ENCODE data around the gene AIG1.
A peak's percentile ranks its signal among the peaks of the same experiment; 100 is the strongest.
"Not testable (repeated sequence)": the region's sequence is repeated elsewhere in the genome, so short reads cannot be mapped to it uniquely, and the experiment has no call there.

The AIG1 gene

DNA sequence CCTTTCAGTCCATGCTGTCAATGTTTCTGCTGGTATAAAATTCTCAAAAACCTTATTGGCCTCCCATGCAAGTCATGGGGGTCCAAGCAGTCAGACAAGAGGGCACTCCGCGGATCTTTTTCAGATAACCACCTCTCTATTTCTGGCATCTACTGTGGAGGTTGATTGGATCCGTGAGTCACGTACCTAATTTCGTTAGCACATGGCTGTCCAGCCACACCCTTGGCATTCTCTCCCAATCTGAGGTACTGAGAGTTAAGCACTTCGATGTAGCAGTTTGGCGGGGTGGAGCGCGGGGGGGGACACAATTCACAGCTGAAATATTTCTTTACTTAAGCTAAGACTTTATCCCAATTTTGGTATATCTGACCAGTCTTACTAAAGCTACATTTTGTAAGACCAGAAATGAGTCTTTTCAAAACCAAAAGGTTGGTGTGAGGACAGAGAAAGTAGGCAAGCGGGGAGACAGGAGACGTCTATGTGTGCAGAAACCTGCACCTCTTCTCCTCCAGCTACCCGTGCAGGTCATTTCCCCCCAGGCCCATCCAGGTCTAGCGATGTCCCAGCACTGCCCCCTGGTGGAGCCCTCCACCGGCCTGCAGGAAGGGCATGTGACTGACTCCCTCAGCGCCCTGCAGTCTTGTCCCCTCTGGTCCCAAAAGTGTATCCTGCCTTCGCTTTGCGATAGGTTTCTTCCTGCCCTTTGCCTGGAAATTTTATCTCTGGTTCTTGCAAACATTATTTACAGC is 276.7 kb downstream of the AIG1 start:
- peak; percentile 33 to 34 for DNase-seq

DNA sequence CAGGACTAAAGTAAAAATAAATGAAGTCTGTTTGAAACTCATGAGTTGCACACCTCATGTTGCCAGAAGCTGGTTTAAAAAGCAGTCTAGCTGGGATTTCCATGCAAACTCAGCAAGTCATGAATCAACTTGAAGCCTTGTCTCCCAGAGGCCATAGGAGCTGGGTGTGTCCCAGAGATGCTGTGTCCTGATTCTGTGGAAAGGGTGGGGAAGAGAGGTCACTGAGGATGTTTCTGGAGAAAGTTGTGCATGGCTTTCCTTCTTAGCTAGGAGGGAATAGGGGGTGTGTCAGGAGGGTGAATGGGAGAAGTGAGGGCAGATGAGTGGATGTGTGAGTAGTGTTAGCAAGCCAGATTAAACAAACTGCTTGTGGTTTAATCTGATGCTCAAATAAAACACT is 278.5 kb downstream of the AIG1 start:
- DNase-seq: no peak

DNA sequence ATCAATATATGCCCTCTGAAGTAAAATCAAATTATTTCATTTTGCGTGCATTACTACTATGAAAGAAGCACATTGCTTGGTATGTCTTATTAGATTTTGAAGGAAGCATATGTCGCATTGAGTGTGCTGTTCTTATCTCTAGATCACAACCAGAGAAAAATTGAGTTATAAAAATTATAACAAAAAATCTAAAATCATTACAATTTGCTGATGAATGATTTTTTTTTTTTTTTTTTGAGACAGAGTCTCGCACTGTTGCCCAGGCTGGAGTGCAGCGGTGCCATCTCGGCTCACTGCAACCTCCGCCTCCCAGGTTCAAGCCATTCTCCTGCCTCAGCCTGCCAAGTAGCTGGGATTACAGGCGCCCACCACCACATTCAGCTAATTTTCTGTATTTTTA is 284.8 kb downstream of the AIG1 start:
- not testable (repeated sequence) for DNase-seq

DNA sequence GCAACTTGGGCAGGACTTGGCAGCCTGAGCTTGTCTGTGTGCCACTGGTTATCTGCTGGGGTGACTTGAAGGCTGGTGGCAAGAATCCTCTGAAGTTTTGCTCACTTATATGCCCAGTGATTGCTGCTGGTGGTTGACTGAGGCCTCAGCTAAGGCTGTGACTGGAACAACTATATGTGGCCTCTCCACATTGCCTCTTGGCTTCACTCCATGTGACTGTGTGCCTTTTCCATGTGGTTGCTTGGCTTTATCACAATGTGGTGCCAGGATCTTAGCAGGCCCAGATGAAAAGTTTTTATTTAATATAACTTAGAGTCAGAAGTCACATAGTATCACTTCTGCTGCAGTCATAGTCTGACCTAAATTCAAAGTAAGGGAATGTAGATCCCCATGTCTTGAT is 285.3 kb downstream of the AIG1 start:
- DNase-seq: no peak

DNA sequence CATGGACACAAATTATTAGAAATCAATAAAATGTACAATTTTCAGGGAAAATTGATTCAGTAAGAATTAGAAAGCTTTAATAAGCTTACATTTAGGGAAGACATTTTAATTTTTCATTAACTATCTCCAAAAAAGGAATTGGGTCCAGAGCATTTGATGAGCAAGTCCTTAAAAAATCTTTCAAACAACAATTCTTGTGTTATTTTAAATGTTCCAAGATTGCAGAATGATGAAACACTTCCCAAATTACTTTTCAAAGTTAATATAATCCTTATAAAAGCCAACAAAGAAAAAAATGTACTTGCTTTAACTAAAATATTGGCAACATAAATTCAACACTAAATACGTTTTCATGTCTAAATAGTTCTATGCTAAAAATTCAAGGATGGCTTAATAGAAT is 287.8 kb downstream of the AIG1 start:
- DNase-seq: no peak

DNA sequence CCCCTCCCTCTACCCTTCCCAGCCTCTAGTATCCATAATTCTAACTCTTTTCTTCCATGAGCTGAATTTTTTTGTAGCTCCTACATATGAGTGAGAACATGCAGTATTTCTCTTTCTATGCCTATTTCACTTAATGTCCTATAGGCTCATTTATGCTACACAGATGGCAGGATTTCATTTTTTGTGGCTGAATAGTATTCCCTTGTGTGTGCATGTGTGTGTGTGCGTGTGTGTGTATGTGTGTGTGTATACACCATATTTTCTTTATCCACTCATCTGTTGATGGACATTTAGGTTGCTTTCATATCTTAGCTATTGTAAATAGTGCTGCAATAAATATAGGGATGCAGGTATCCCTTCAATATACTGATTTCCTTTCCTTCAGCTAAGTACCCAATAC is 288.8 kb downstream of the AIG1 start:
- no peak for DNase-seq

DNA sequence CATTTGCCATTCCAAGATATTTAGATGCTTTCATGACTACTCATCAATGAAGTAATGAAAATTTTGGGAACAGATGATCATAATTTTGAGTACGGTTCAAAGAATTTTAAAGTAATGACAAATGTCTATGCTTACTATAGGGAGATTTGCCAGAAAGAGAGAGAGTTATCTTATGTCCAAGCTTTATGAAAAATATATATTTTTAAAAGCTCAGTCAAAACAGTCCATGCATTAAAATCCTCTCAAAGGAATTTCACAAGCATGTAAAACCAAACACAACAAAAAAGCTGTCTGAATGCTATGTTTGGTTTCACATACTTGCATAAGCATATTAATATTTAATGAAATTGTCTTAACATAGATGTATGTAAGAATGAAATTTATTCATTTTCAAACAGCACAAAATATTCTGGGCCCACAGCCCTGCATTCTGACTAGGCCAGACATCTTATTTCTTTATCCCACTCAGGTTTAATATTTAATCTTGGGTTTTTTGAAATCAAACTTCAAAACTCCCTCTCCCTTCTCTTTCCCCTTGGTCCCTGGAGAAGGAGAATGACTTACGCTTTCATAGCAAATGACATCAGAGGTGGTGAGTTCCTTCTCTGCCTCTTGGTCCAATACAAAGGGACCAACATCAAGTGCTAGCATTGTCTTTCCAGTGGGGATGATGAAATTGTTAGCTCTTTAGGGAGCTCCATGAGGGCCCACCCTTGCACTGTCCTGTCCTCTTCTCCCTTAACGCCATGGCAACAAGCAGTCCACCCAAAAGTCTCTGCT is 295.6 kb downstream of the AIG1 start:
- DNase-seq: no peak

DNA sequence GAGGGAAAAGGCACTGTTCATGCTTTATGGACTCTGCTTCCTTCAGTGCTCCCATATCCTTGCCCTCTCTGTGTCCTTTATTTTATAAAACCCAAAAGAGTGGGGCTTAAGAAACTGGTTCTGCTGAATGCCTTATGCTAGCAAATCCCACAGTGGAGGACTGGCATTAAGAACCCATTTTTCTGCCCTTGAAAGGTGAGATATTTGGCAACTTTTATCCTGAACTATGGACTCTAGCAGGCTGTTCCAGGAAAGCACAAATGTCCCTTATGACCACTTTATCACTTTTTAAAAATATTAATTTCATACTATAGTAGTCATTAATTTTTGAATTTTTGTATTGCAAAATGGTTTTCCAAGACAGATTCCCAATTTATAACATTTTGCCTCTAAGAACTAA is 296.5 kb downstream of the AIG1 start:
- no peak for DNase-seq

DNA sequence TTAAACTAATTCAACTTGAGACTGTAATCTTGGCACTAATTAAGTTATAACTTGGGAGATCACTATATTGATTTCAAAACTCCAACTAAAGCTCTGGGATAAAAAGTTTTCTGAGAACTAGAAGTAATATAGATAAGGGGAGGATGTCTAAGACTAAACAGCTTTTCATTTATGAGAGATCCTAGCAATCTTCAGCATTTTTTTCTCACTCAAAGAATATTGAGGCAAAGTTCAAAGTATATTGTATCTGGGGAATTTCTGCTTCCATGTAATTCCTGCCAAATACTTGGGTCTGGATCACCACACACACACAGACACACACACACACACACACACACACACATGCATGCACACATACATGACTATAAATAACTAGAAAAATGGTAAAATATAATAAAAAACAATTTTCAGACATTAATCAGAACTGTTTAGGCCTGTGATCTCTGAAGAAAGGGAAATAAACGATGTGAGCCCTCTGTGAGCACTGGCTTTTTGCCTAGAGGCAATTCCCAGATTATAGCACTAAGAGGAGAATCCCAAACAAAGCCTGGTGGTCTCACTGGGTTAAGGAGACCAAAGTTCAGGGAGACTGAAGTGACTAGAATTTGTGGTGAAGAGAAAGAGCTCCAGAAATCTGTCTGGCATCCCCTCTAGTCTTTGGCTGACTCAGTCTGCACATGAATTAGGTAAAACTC is 297.0 kb downstream of the AIG1 start:
- DNase-seq: no peak

DNA sequence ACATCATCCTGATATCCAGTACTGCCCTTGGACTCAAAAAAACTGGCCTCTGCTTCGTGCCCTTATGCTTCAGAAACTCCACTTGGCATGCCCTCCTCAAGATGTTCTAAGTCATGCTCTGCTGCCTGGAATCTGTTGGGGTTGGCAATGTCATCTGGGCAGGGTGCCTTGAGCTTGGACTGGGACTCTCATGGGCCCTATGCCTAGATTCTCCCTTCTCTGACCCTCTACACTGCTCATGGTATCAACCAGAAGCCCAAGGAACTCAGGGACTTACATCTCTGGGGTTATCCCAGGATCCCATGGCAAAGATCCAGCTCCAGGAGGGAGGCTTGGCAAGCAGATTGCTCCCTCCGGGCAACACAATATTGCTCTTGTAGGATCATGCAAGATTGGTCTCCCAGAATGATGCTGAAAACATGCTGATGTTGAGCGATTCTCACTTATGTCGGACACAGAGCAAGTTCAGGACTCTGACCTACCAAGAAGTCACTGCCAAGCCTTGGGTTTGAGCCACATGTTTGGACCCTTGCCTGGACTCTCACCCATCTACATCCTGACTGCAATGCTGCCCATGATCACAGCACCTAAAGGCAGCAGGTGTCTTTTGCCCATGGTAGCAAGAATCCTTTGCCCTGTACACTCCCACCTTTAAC is 301.0 kb downstream of the AIG1 start:
- DNase-seq: no peak

DNA sequence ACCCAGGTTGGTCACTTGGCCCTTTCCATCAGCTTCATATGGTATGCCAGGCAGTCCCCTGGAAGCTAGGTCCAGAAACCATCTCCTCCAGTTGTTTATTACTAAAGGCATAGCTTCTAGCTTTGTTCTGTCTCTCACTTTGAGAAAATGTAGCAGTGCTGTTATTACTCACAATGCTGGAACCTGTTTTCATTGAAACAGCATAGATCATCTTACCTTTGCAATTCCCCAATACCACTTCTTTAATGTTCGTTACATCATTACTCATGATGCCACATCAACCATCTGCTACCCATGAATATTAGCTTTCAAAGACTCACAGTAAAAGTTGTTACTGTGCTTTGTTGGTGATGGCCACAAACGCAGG is 301.5 kb downstream of the AIG1 start:
- no peak for DNase-seq

DNA sequence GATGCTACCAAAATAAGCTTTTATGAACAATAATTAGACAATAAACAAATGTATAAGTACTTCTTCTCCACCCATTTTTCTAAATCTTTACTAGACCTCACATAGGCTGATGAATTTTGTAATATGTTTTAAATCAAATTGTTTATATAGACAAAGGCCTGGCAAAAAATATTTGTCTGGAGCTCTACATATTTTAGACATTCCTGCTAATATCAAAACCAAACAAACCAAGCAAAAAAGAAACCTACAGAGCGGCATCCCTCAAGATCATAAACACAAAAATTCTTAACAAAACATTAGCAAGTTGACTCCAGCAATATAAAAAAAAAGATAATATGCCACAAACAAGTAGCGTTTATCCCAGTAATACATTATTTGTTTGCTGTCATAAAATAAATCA is 302.6 kb downstream of the AIG1 start:
- no peak for DNase-seq

DNA sequence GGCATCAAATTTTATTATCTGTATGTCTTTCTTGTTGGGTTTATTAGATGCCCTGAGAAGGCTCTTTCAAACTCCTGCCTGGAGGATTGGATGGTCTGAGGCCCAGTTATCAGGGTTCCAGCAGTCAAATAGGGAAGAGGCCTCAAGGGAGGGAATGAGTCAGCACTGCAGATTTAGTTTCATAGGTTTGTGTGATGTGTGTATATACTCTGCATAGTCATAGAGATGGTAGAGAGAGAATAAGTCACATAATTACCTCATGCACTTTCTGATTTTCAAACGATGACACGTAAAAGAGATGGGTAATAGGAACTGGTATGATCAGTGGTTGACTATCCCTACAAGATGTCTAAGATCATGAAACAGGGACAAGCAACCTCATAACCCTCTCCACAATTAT is 307.7 kb downstream of the AIG1 start:
- DNase-seq: no peak

DNA sequence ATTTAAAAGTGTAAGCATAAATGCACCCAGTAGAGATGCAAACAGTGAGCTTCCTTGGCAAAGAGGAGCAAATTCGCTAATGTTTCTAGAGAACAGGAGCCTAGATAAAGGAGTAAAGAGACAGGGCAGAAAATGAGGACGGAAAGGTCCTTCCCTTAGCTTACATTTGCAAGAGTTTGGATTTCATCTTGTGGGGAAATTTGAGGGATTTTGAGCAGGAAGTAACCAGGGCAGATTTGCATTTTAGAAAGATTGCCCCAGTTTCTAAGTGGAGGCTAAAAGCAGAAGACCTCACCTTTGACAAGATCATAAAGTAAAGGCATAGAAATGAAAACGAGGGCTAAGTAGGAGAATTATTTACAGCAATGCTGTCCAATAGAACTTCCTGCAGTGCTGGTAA is 309.3 kb downstream of the AIG1 start:
- no peak for DNase-seq

DNA sequence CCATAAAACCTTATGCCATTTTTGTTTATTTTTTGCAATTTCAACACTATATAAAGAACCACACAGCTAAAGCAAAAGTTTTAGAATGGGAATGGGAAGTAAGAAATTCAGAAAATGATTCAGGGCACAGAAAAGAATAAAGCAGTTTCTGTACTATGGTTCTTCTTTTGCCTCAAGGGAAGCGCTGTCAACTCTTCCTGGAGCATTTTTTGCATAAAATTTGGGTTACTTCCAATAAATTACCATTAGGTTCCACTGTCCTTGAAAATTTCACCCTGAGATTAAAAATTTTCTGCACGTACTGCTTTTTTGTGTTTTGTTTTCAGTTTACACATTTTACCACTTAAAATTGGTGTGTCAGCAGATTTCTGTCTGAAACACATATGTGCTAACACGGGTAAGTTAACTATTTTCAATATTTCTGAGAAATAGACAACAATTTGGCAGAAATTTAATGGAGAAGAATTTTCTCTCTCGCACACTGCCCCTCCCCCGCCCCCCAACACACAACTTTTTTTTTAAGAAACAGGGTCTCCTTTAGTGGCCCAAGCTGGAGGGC is 310.2 kb downstream of the AIG1 start:
- DNase-seq: no peak

DNA sequence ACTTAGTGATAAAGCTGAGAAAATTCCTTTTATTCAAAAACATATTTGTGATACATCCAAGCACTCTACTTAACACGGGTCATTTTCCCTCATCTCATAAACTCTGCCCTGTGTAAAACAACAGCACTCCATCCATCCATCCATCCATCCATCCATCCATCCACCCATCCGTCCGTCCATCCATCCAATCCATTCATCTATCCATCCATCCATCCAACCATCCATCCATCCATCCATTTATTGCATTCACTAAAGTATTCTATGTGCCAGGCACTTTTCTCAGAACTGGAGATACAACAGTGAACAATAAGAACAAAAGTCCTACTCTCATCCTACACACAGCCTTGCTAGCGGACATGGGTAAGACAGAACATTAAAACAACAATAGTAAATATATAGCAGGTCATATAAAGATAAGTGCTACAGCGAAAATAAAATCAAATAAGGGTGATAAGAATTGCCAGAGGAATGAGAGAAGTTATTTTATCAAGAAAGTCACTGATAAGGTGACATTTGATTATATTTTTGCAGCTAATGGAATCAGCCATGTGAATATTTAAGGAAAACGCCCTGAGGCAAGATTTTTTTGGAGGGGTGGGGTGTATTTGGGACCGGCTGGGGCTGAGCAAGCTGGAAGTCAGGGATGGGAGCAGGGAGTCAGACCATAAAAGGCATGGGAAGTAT is 311.7 kb downstream of the AIG1 start:
- DNase-seq: no peak

DNA sequence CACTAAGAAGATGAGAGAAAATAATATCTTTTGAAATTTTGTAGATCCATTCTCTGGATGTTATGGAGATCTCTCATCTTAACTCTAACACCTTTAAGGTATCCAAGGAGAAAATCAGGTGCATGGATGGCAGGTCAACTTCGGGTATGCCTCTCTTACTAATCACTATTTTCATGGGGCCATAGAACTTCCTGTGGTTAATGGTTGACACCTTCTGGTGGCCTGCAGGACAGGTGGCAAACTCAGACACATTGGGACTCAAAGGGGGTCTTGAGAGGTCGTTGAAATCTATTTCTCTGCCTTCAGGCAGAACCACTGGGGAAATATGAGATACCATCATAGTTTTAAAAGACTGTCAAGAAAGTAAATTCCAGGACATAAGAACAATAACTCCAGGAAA is 313.3 kb downstream of the AIG1 start:
- DNase-seq: no peak

DNA sequence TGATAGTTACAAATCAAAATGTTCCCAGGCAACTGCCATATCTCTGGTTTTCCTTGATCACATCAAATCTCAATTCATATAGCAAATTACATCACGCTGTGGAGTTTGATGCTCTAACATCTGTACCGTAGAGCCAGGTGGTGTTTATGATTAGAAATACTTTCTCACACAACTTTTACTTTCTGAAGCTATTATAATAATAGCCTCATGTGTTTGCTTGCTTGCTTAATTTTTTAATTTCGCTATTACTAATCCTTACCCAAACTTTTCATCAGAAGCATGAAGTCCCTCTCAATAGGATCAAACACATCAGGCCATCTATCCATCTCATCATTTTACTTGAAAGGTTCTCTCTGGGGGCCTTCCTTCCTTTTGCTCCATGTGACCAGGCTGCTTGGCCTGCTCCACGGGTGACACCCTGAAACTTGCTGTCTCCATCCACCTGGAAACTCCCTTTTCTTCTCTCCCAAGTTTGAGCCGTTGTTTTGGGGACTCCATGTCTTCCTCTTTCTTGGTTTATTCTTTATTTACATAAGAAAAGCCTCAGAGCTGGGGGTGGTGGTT is 314.4 kb downstream of the AIG1 start:
- no peak for DNase-seq

DNA sequence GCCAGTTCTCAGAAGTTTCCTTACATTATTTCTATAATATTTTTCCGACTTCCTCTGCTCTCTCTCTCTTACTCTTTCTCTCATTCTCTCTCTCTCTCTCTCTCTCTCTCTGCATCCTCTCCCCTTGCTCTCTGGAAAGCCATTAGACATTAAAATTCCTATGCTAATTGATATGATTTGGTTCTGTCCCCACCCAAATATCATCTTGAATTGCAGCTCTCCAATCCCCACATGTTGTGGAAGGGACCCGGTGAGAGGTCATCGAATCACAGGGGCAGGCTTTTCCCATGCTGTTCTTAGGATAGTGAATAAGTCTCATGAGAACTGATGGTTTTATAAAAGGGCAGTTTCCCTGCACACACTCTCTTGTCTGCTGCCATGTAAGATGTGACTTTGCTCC is 315.7 kb downstream of the AIG1 start:
- DNase-seq: no peak

DNA sequence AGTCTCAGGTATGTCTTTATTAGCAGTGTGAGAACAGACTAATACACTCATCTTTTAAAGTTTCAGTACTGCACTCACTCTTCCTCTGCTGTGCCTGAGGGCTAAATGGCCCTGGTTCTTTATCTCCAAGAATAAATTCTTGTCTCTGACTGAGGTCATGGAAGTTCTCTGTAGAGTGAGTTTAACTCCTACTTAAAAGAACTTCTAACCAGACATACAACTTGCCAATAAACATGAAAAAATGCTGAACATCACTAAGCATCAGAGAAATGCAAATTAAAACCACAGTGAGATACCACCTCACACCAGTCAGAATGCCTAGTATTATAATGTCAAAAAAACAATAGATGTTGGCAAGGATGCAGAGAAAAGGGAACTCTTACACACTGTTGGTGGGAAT is 316.2 kb downstream of the AIG1 start:
- DNase-seq: no peak

DNA sequence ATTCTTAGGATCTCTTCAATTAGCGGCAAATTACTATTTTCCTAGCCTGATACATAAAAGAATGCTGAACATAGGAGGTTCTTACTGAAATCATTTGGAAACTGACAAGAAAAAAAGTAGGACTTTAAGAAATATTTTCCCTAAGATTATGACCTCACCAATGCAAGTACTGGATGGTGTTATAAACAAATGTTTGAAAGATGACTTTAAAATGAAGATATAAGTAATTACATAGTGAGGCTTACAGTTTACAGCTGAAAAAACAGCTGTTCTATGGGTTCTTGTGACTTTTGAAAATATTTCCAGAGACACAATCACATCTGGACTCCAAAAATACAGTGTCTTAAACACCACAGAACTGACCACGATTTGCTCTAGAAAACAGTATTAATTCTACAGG is 324.9 kb downstream of the AIG1 start:
- no peak for DNase-seq

DNA sequence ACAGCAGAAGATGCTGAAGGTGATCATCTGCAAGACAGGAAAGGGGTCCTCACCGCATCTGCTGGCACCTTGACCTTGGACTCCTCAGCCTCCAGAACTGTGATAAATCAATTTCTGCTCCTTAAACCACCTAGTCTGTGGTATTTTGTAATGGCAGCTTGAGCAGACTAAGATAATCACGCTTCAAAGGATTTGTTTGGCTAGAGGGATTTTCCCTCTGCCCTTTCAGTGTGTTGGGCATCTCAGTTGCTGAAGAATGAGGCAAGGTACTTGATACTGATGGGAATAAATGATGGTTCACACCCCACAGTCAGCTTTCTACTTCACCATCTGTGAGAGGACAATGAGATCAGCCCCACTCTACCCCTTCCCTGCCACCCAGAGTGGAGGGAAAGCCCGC is 329.6 kb downstream of the AIG1 start:
- DNase-seq: no peak

Measured in CD4-positive, alpha-beta T cell treated with Interferon alpha-2 for 1 hour (primary cell).